Astrocyte of the spinal cord (primary cell): ENCODE data around the gene CNR1.

ENCODE experiments used
- DNase-seq: peaks from one replicate; pipeline ENCODE4 v3.0.0; 2011; ENCODE audit warnings: low read depth, low spot score
- H3K4me3 ChIP-seq: 2 replicates; pipeline ENCODE4 v1.5.1; 2011; ENCODE audit warnings: low read depth, mild to moderate bottlenecking, low read length, moderate library complexity
- CTCF ChIP-seq: IDR thresholded peaks from 2 replicates; pipeline ENCODE4 v1.5.1; 2012; ENCODE audit warnings: low read depth, mild to moderate bottlenecking, low read length, inconsistent platforms
- in situ Hi-C: cut with HindIII; loops from 2 replicates; pipeline ENCODE4 v1.10.0; 2017; ENCODE audit warnings: low sequenced_read_pairs

CNR1 gene

GRCh38 chr6:88116276-88116675 lies 49.9 kb downstream of the CNR1 start:
- TF ChIP-seq CTCF, result no peak
- in situ Hi-C loops, result no loop called here
- no peak for DNase-seq
- no peak overlapping the region for H3K4me3 ChIP-seq

- no peak for DNase-seq
- no peak for TF ChIP-seq CTCF
- in situ Hi-C loops, result no loop called here
- no peak overlapping the region for H3K4me3 ChIP-seq
Observed at GRCh38 chr6:88115307-88115706, 50.8 kb downstream of the CNR1 start.

- no peak overlapping the region for H3K4me3 ChIP-seq
- in situ Hi-C loops, result no loop called here
- DNase-seq, result no peak
- no peak for TF ChIP-seq CTCF
Observed at GRCh38 chr6:88114838-88115237, 51.3 kb downstream of the CNR1 start.

GRCh38 chr6:88111991-88112390 lies 54.2 kb downstream of the CNR1 start:
- no peak overlapping the region for H3K4me3 ChIP-seq
- no peak for TF ChIP-seq CTCF
- no peak for DNase-seq
- in situ Hi-C loops, result no loop called here

- no peak for DNase-seq
- no peak for TF ChIP-seq CTCF
- no peak overlapping the region for H3K4me3 ChIP-seq
- in situ Hi-C loops, result no loop called here
Observed at GRCh38 chr6:88107241-88107640, 58.9 kb downstream of the CNR1 start.

- peak; percentile 15 for DNase-seq
- TF ChIP-seq CTCF, result no peak
- H3K4me3 ChIP-seq, result no peak overlapping the region
- in situ Hi-C loops, result no loop called here
Observed at GRCh38 chr6:88105741-88106340, 60.3 kb downstream of the CNR1 start.
